Measurements from ENCODE around the gene XKR8.

XKR8 gene

GRCh38 chr1:27959792-27960603, at the start of gene XKR8:
Gene XKR8 (plus strand): TSS chr1:27959973. CDS start chr1:27960070, 97 bp downstream.
- DNase-seq = peak; percentile 83

GRCh38 chr1:27912429-27912828, 47.3 kb upstream of the XKR8 start:
- DNase-seq = peak; percentile 68

- no peak for DNase-seq
Measured at GRCh38 chr1:27915082-27915575, 44.6 kb upstream of the XKR8 start.

GRCh38 chr1:27922272-27922671, 37.5 kb upstream of the XKR8 start:
- DNase-seq = no peak

- DNase-seq = peak; percentile 12
Measured at GRCh38 chr1:27928216-27928954, 31.4 kb upstream of the XKR8 start.

GRCh38 chr1:27931184-27931583, 28.6 kb upstream of the XKR8 start:
- no peak for DNase-seq

- DNase-seq = no peak
Measured at GRCh38 chr1:27931759-27932158, 28.0 kb upstream of the XKR8 start.

- no peak for DNase-seq
Measured at GRCh38 chr1:27934818-27935549, 24.8 kb upstream of the XKR8 start, which contains the start of gene SMPDL3B. Gene SMPDL3B (plus strand): TSS chr1:27935000. CDS start chr1:27935184, 184 bp downstream.

GRCh38 chr1:27935721-27936120, 24.1 kb upstream of the XKR8 start:
- DNase-seq = no peak

GRCh38 chr1:27936370-27936769, 23.4 kb upstream of the XKR8 start:
- no peak for DNase-seq

GRCh38 chr1:27937524-27937836, 22.3 kb upstream of the XKR8 start:
- DNase-seq = no peak

GRCh38 chr1:27938488-27938887, 21.3 kb upstream of the XKR8 start:
- DNase-seq = no peak

GRCh38 chr1:27940297-27940696, 19.5 kb upstream of the XKR8 start:
- DNase-seq = peak; percentile 67

GRCh38 chr1:27940870-27941560, 18.8 kb upstream of the XKR8 start:
- no peak for DNase-seq

- no peak for DNase-seq
Measured at GRCh38 chr1:27941671-27942540, 17.9 kb upstream of the XKR8 start.

GRCh38 chr1:27945020-27945419, 14.8 kb upstream of the XKR8 start:
- no peak for DNase-seq

- DNase-seq = no peak
Measured at GRCh38 chr1:27949027-27949426, 10.7 kb upstream of the XKR8 start.

- no peak for DNase-seq
Measured at GRCh38 chr1:27951396-27951795, 8.4 kb upstream of the XKR8 start.

GRCh38 chr1:27952147-27952546, 7.6 kb upstream of the XKR8 start:
- DNase-seq = no peak

- no peak for DNase-seq
Measured at GRCh38 chr1:27954186-27954585, 5.6 kb upstream of the XKR8 start.

GRCh38 chr1:27955076-27955475, 4.7 kb upstream of the XKR8 start:
- DNase-seq = no peak

- no peak for DNase-seq
Measured at GRCh38 chr1:27956761-27957160, 3.0 kb upstream of the XKR8 start.

Data from activated CD4-positive, alpha-beta T cell treated with anti-CD3 and anti-CD28 coated beads, Interleukin-2, amount 50 U/mL, for 16 hours (primary cell).